ENCODE results near the gene TNC.

- TF ChIP-seq POLR2AphosphoS5 (IDR thresholded peaks at IDR 0.05; ENCODE audit: low read depth, low read length), result no peak
- TF ChIP-seq CTCF (IDR thresholded peaks at IDR 0.05), result no peak
- no peak for TF ChIP-seq REST (IDR thresholded peaks at IDR 0.05; ENCODE audit: insufficient read depth in 1 of 2, low read depth in 2 of 2, low read length in 1 of 2)
- no peak for TF ChIP-seq SIN3A (IDR thresholded peaks at IDR 0.05; ENCODE audit: borderline replicate concordance, insufficient read depth, low read depth, low read length)
- TF ChIP-seq TCF7L2 (IDR thresholded peaks at IDR 0.05; ENCODE audit: low read depth, low read length), result no peak
Observed at GRCh38 chr9:114989600-114990410, 128.2 kb downstream of the TNC start.
